Endothelial cell of umbilical vein (primary cell): ENCODE data around the gene NFX1. TPM values are rescaled to one million over a fixed set of nuclear protein-coding genes. Genes with fewer than 3 reads are reported as not detected.
A peak's percentile ranks its signal among the peaks of the same experiment; 100 is the strongest.

Experiments used
- BruUV-seq: library from RNA; stranded (reverse); fragments of 400-500 nt; replicated peaks from 2 replicates; lab custom pipeline; 2021; lab: Mats Ljungman, UMichigan
- CTCF ChIA-PET: fragments of 300-600, 350-600 bp; sonication (Branson Sonifier 250); formaldehyde crosslinking; loops from one replicate; lab custom pipeline; 2021; ENCODE audit warnings: antibody characterized with exemption, inconsistent platforms; lab: Charles Lee
- POLR2A ChIA-PET: fragments of 300-600, 350-600 bp; sonication (Branson Sonifier 250); formaldehyde crosslinking; loops from one replicate; lab custom pipeline; 2021; ENCODE audit warnings: antibody characterized with exemption, inconsistent platforms; lab: Charles Lee
- DNase-seq: peaks from one replicate; pipeline ENCODE4 v3.0.0-alpha.2; 2011; ENCODE audit warnings: low read depth, low spot score
- FAIRE-seq: peaks from 2 replicates; lab custom pipeline; 2011; peaks lifted over from hg19 to GRCh38; lab: Jason Lieb, UNC
- H2AFZ ChIP-seq: 2 replicates; pipeline ENCODE4 v1.6.0; 2012; ENCODE audit warnings: low read depth, low read length, control low read depth, inconsistent platforms
- H3K27ac ChIP-seq: 2 replicates; pipeline ENCODE4 v1.5.1; 2011; ENCODE audit warnings: low read depth, mild to moderate bottlenecking, control low read depth, low read length, moderate library complexity; ENCODE audit not compliant: insufficient read depth
- H3K27me3 ChIP-seq, 2 experiments: 2 replicates each; pipeline versions ENCODE4 v1.6.0 to v1.6.1; 2011; ENCODE audit warnings: low read length in 2 of 2, mixed read lengths in 1 of 2; ENCODE audit not compliant: control insufficient read depth in 2 of 2, insufficient read depth in 2 of 2
- H3K36me3 ChIP-seq, 2 experiments: 2 replicates in 1 of 2; 3 replicates in 1 of 2; pipeline ENCODE4 v1.5.1; 2011; ENCODE audit warnings: low read length in 2 of 2, mild to moderate bottlenecking in 1 of 2, moderate library complexity in 1 of 2; ENCODE audit not compliant: control insufficient read depth in 2 of 2, insufficient read depth in 2 of 2; ENCODE audit errors: extremely low read depth in 1 of 2
- H3K4me1 ChIP-seq: 3 replicates; pipeline ENCODE4 v1.5.1; 2011; ENCODE audit warnings: mild to moderate bottlenecking, low read length; ENCODE audit not compliant: control insufficient read depth, insufficient read depth; ENCODE audit errors: extremely low read depth
- H3K4me2 ChIP-seq: 2 replicates; pipeline ENCODE4 v1.6.1; 2011; ENCODE audit warnings: low read length, control low read depth, mixed read lengths; ENCODE audit not compliant: insufficient read depth
- H3K4me3 ChIP-seq, 3 experiments: fragments of 200-600 bp in 1 of 3; sonication (generic), shearing (Covaris generic) in 1 of 3; replicated peaks in 1 of 3; 2 replicates each; pipeline ENCODE4 v1.5.1; 2011 to 2016; ENCODE audit warnings: control low read depth in 3 of 3, low read length in 3 of 3, mild to moderate bottlenecking in 2 of 3, inconsistent platforms in 1 of 3, low read depth in 1 of 3, moderate library complexity in 1 of 3; ENCODE audit not compliant: insufficient read depth in 1 of 3
- H3K79me2 ChIP-seq: 2 replicates; pipeline ENCODE4 v1.6.0; 2012; ENCODE audit warnings: low read length, inconsistent platforms; ENCODE audit not compliant: control insufficient read depth, insufficient read depth
- H3K9ac ChIP-seq: replicated peaks from 2 replicates; pipeline ENCODE3; 2011; ENCODE audit warnings: low read length, control low read depth; ENCODE audit not compliant: insufficient read depth; ENCODE audit errors: extremely low read depth
- H3K9me1 ChIP-seq: replicated peaks from 3 replicates; pipeline ENCODE4 v1.6.0; 2011; ENCODE audit warnings: mild to moderate bottlenecking, low read length; ENCODE audit not compliant: control insufficient read depth, insufficient read depth; ENCODE audit errors: extremely low read depth
- H3K9me3 ChIP-seq: replicated peaks from 2 replicates; pipeline ENCODE4 v1.5.1; 2012; ENCODE audit warnings: low read length, inconsistent platforms; ENCODE audit not compliant: control insufficient read depth, insufficient read depth
- H4K20me1 ChIP-seq: replicated peaks from 2 replicates; pipeline ENCODE3; 2011; ENCODE audit warnings: mild to moderate bottlenecking, low read length; ENCODE audit not compliant: control insufficient read depth, insufficient read depth; ENCODE audit errors: extremely low read depth
- EZH2 ChIP-seq: IDR thresholded peaks from 2 replicates; pipeline ENCODE4 v1.6.1; 2012; ENCODE audit warnings: borderline replicate concordance, low read depth, mild to moderate bottlenecking, moderate library complexity, low read length, inconsistent platforms; ENCODE audit not compliant: severe bottlenecking
- FOS ChIP-seq: IDR thresholded peaks from 2 replicates; pipeline ENCODE4 v1.6.1; 2011; ENCODE audit warnings: mild to moderate bottlenecking, low read length, moderate library complexity, borderline replicate concordance; ENCODE audit not compliant: insufficient read depth
- JUN ChIP-seq: IDR thresholded peaks from 2 replicates; pipeline ENCODE4 v1.6.1; 2011; ENCODE audit warnings: borderline replicate concordance, low read depth; ENCODE audit not compliant: insufficient read length, insufficient read depth
- MYC ChIP-seq: IDR thresholded peaks from one replicate; pipeline ENCODE4 v1.6.1; 2011; ENCODE audit warnings: mild to moderate bottlenecking, low read depth, low read length
- POLR2A ChIP-seq: IDR thresholded peaks from 2 replicates; pipeline ENCODE4 v1.6.1; 2012; ENCODE audit warnings: low read depth, mild to moderate bottlenecking, control low read depth, low read length
- POLR2AphosphoS5 ChIP-seq: IDR thresholded peaks from 2 replicates; pipeline ENCODE4 v1.6.1; 2012; ENCODE audit warnings: low read depth, mild to moderate bottlenecking, control low read depth, low read length, moderate library complexity; ENCODE audit not compliant: insufficient read depth
- dilution Hi-C: fragments of 300-500 bp; cut with MboI; formaldehyde crosslinking; loops from one replicate; pipeline ENCODE4 v1.15.0; 2019; ENCODE audit warnings: low sequenced_read_pairs; ENCODE audit not compliant: extremely low pct_ligation_motif_present
- intact Hi-C: fragments of 100-400 bp; cut with micrococcal nuclease; formaldehyde crosslinking; loops from one replicate; pipeline ENCODE4 v1.10.0; 2022
- polyA plus RNA-seq, 4 experiments: library from polyadenylated mRNA; depleted of rRNA in 3 of 4; stranded (reverse) in 3 of 4; unstranded in 1 of 4; fragments of >200 nt; gene quantifications; 2 replicates each; pipeline versions ENCODE4 v1.2.1 to v1.2.3, GENCODE V29; 2011 to 2012; ENCODE audit warnings: missing spikeins in 1 of 4
- total RNA-seq: library from RNA; stranded (reverse); gene quantifications from 2 replicates; pipeline ENCODE4 v1.2.3, GENCODE V29; 2021

Gene NFX1
- total and polyA plus RNA-seq, 2 donors (not counting 3 experiments of a cell fraction or from before 2014, with no cell fraction given), result 19.3 to 21.7 TPM

GRCh38 chr9:33329979-33330378 is 39.7 kb downstream of the NFX1 start:
- dilution Hi-C loops, result no loop called here
- Histone ChIP-seq H3K4me1 (peaks cover 48% of the 10 kb centered on the region), H4K20me1 (no peaks in the 10 kb centered on the region), H3K9me3 (no peaks in the 10 kb centered on the region), H3K36me3 (peaks cover 0 to 2% of the 10 kb centered on the region in 2 experiments), H3K79me2 (no peaks in the 10 kb centered on the region), H3K27ac (peak overlapping the region; percentile 69), H3K9me1 (no peaks in the 10 kb centered on the region), H3K4me2 (peak overlapping the region; percentile 4), H3K4me3 (no peak overlapping the region), H3K27me3 (no peaks in the 10 kb centered on the region), H3K9ac (peak overlapping the region; percentile 12), H2AFZ (no peak overlapping the region)
- peak; percentile 57 for TF ChIP-seq POLR2AphosphoS5
- peak; percentile 46 for TF ChIP-seq JUN
- no peak for TF ChIP-seq MYC
- TF ChIP-seq FOS, result peak; percentile 73
- no TSS peak for BruUV-seq
- DNase-seq, result peak; percentile 85
- ChIA-PET CTCF (interaction anchor here (1.3 to 2.9 kb wide), 6 partner anchors 9 to 137 kb away, joined by 4 to 10 read pairs (median 7); partner anchors contain the start of gene NFX1), POLR2A (interaction anchor here (1.6 kb wide), 1 partner anchor 9 kb away, joined by 3 read pairs; no protein-coding TSS in a partner anchor)
- peak; percentile 57 for FAIRE-seq
- intact Hi-C loops, result loop anchor here (1.0 to 2.0 kb wide), 2 partner anchors 10 to 39 kb away; partner anchors contain the start of gene NFX1

- Histone ChIP-seq H3K4me3 (no peak overlapping the region), H3K9ac (no peak overlapping the region), H3K27me3 (no peaks in the 10 kb centered on the region), H4K20me1 (no peaks in the 10 kb centered on the region), H3K9me3 (no peaks in the 10 kb centered on the region), H3K36me3 (peaks cover 0 to 2% of the 10 kb centered on the region in 2 experiments), H3K4me1 (peaks cover 48% of the 10 kb centered on the region), H3K79me2 (no peaks in the 10 kb centered on the region), H3K9me1 (no peaks in the 10 kb centered on the region), H2AFZ (no peak overlapping the region), H3K4me2 (peak overlapping the region; percentile 24), H3K27ac (peak overlapping the region; percentile 46)
- POLR2A ChIA-PET, result no interaction called here
- DNase-seq (peak; percentile 79), FAIRE-seq (peak; percentile 76)
- no peak for TF ChIP-seq JUN
- no peak for TF ChIP-seq POLR2AphosphoS5
- no peak for TF ChIP-seq EZH2
- no peak for TF ChIP-seq POLR2A
- CTCF ChIA-PET, result interaction anchor here (0.6 to 3.2 kb wide), 8 partner anchors 11 to 136 kb away, joined by 3 to 13 read pairs (median 7); partner anchors contain the start of gene NFX1
- no TSS peak for BruUV-seq
- intact Hi-C loops (no loop called here), dilution Hi-C loops (no loop called here)
These were observed 41.1 kb downstream of the NFX1 start for GRCh38 chr9:33331377-33331891.
